ENCODE measurements around the gene NKAIN2.

NKAIN2 gene

GRCh38 chr6:124742971-124743370, 939.3 kb downstream of the NKAIN2 start:
- no peak for DNase-seq (ENCODE audit: extremely low read depth, low read depth)
- TF ChIP-seq CTCF (IDR thresholded peaks at IDR 0.05; ENCODE audit: low read depth, low read length), result no peak

GRCh38 chr6:124743420-124743819, 939.8 kb downstream of the NKAIN2 start:
- no peak for TF ChIP-seq CTCF (IDR thresholded peaks at IDR 0.05; ENCODE audit: low read depth, low read length)
- no peak for DNase-seq (ENCODE audit: extremely low read depth, low read depth)

- TF ChIP-seq CTCF (IDR thresholded peaks at IDR 0.05; ENCODE audit: low read depth, low read length), result no peak
- no peak for DNase-seq (ENCODE audit: extremely low read depth, low read depth)
Observed at GRCh38 chr6:124747349-124747748, 943.7 kb downstream of the NKAIN2 start.

DNA sequence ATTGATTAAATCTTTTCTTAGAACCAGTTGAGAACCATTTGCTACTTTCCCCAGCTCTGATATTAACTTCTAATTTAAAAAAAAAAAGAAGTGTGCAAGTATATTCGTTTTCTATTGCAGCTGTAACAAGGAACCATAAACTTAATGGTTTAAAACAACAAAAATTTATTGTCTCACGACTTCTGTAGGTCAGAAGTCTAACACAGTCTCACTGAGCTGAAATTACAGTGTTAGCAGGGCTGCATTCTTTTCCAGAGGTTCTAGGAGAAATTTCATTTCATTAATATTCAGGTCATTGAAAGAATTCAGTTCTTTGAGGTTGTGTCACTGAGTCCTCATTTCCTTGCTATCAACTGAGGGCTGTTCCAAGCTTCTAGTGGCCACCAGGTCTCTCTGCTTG, 945.1 kb downstream of the NKAIN2 start:
- no peak for TF ChIP-seq CTCF (IDR thresholded peaks at IDR 0.05; ENCODE audit: low read depth, low read length)
- no peak for DNase-seq (ENCODE audit: extremely low read depth, low read depth)

DNA sequence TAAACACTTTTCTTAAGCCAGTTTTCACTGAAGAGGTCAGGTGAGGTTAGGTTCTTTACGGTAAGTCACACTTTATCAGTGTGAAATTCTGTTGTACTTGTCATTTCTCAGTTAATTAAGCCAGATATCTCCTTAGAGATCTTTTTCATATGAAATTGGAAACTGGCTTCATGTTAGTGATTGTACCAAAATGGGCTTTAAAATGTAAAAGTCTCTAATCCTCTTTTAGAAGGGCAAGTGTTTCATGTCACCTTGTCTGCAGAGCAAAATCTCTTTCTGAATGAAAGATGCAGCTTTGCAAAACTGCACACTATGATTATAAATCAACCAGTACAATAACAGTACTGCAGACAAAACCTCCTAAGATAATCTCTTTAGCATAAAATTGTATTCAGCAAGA, 949.3 kb downstream of the NKAIN2 start:
- no peak for DNase-seq (ENCODE audit: extremely low read depth, low read depth)
- no peak for TF ChIP-seq CTCF (IDR thresholded peaks at IDR 0.05; ENCODE audit: low read depth, low read length)

GRCh38 chr6:124753562-124754105, 950.0 kb downstream of the NKAIN2 start:
- DNase-seq (ENCODE audit: extremely low read depth, low read depth), result no peak
- TF ChIP-seq CTCF (IDR thresholded peaks at IDR 0.05; ENCODE audit: low read depth, low read length), result no peak

DNA sequence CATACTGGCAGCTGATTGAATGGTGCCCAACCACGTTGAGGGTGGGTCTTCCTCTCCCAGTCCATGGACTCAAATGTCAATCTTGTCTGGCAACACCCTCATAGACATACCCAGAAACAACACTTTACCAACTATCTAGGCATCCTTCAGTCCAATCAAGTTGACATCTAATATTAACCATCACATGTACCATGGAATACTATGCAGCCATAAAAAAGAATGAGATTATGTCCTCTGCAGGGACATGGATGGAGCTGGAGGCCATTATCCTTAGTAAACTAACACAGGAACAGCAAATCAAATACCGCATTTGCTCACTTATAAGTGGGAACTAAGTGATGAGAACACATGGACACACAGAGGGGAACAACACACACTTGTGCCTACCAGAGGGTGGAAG, 951.7 kb downstream of the NKAIN2 start:
- no peak for TF ChIP-seq CTCF (IDR thresholded peaks at IDR 0.05; ENCODE audit: low read depth, low read length)
- DNase-seq (ENCODE audit: extremely low read depth, low read depth), result no peak
